PC-3 (cell line): ENCODE data around the gene CCDC92B. TPM values are rescaled to one million over a fixed set of nuclear protein-coding genes. Genes with fewer than 3 reads are reported as not detected.

ENCODE experiments used
- ATAC-seq: fragments of 200-7000 bp; cut with Tn5 transposase; 2 replicates; pipeline ENCODE4 v1.9.1; 2020; ENCODE audit warnings: mild to moderate bottlenecking, moderate library complexity
- BruUV-seq: library from RNA; stranded (reverse); fragments of 400-500 nt; replicated peaks from 2 replicates; lab custom pipeline; 2021; lab: Mats Ljungman, UMichigan
- CTCF ChIA-PET: fragments of 300-600 bp; sonication (Branson Sonifier 250); formaldehyde crosslinking; loops from one replicate; lab custom pipeline; 2022; ENCODE audit warnings: antibody characterized with exemption; lab: Charles Lee
- POLR2A ChIA-PET: fragments of 300-600 bp; sonication (Branson Sonifier 250); formaldehyde crosslinking; loops from one replicate; lab custom pipeline; 2022; ENCODE audit warnings: antibody characterized with exemption; ENCODE audit not compliant: unreplicated experiment; lab: Charles Lee
- DNase-seq: peaks from one replicate; pipeline ENCODE4 v3.0.0-alpha.2; 2015
- H2AFZ ChIP-seq: fragments of 300-600 bp; sonication (generic); 2 replicates; pipeline ENCODE4 v1.6.0; 2016; ENCODE audit warnings: antibody characterized with exemption, low read length
- H3F3A ChIP-seq: fragments of 300-600 bp; sonication (generic); one replicate; pipeline ENCODE4 v1.6.0; 2017; ENCODE audit warnings: antibody characterized with exemption, low read length, control low read depth, mild to moderate bottlenecking; ENCODE audit not compliant: unreplicated experiment
- H3K27ac ChIP-seq: fragments of 300-600 bp; sonication (generic); 2 replicates; pipeline ENCODE4 v1.5.1; 2016; ENCODE audit warnings: mild to moderate bottlenecking, low read length
- H3K27me3 ChIP-seq: fragments of 300-600 bp; sonication (generic); 2 replicates; pipeline ENCODE4 v1.6.1; 2016; ENCODE audit warnings: low read length, mixed read lengths
- H3K36me3 ChIP-seq: fragments of 300-600 bp; sonication (generic); 2 replicates; pipeline ENCODE4 v1.6.1; 2016; ENCODE audit warnings: low read depth, mixed run types, low read length, mixed read lengths
- H3K4me1 ChIP-seq: fragments of 300-600 bp; sonication (generic); 2 replicates; pipeline ENCODE4 v1.5.1; 2016; ENCODE audit warnings: low read length; ENCODE audit not compliant: insufficient read depth
- H3K4me2 ChIP-seq: fragments of 300-600 bp; sonication (generic); 2 replicates; pipeline ENCODE4 v1.6.0; 2016; ENCODE audit warnings: low read length
- H3K4me3 ChIP-seq: fragments of 300-600 bp; sonication (generic); 2 replicates; pipeline ENCODE4 v1.5.1; 2016; ENCODE audit warnings: mild to moderate bottlenecking, low read length, mixed read lengths
- H3K79me2 ChIP-seq: fragments of 300-600 bp; sonication (generic); 2 replicates; pipeline ENCODE4 v1.6.1; 2017; ENCODE audit warnings: low read length, mixed read lengths
- H3K9ac ChIP-seq: fragments of 300-600 bp; sonication (generic); 2 replicates; pipeline ENCODE4 v1.6.0; 2016; ENCODE audit warnings: mild to moderate bottlenecking, low read length
- H3K9me2 ChIP-seq: fragments of 300-600 bp; sonication (generic); replicated peaks from 2 replicates; pipeline ENCODE4 v1.6.1; 2016; ENCODE audit warnings: mixed run types, low read length, mixed read lengths
- H3K9me3 ChIP-seq: fragments of 300-600 bp; sonication (generic); 2 replicates; pipeline ENCODE4 v1.6.1; 2016; ENCODE audit warnings: low read length, mixed read lengths
- H4K20me1 ChIP-seq: fragments of 300-600 bp; sonication (generic); 2 replicates; pipeline ENCODE4 v1.6.1; 2016; ENCODE audit warnings: low read length, mixed read lengths
- CTCF ChIP-seq: fragments of 300-600 bp; sonication (generic); conservative IDR thresholded peaks from 2 replicates; pipeline ENCODE4 v1.5.1; 2017; ENCODE audit warnings: antibody characterized with exemption, low read depth, mild to moderate bottlenecking, low read length
- EZH2 ChIP-seq: fragments of 300-600 bp; sonication (generic); IDR thresholded peaks from one replicate; pipeline ENCODE4 v1.6.1; 2017; ENCODE audit warnings: antibody characterized with exemption, mild to moderate bottlenecking, low read length; ENCODE audit not compliant: unreplicated experiment
- EZH2phosphoT487 ChIP-seq: fragments of 300-600 bp; sonication (generic); IDR thresholded peaks from 2 replicates; pipeline ENCODE4 v1.6.1; 2018; ENCODE audit warnings: mild to moderate bottlenecking, antibody characterized with exemption, low read length, borderline replicate concordance
- intact Hi-C: fragments of 100-400 bp; cut with micrococcal nuclease; formaldehyde crosslinking; loops from 2 replicates; pipeline ENCODE4 v1.9.0; 2023
- total RNA-seq: library from RNA; depleted of rRNA; stranded (reverse); fragments of >200 nt; gene quantifications from 2 replicates; pipeline ENCODE4 v1.2.3, GENCODE V29; 2014

CCDC92B gene
- total RNA-seq, 1 experiment from 2014 or later: not detected

- Histone ChIP-seq H3K36me3 (no peaks in the 10 kb centered on the region), H3K79me2 (no peaks in the 10 kb centered on the region), H3K27ac (no peak overlapping the region), H3K9me3 (no peaks in the 10 kb centered on the region), H3K4me3 (no peak overlapping the region), H3K4me2 (no peak overlapping the region), H3K4me1 (no peaks in the 10 kb centered on the region), H3K9me2 (no peaks in the 10 kb centered on the region), H3K27me3 (no peaks in the 10 kb centered on the region), H3K9ac (no peak overlapping the region), H2AFZ (no peak overlapping the region), H4K20me1 (no peaks in the 10 kb centered on the region), H3F3A (no peaks in the 10 kb centered on the region)
- DNase-seq (no peak), ATAC-seq (no peak)
- intact Hi-C loops: no loop called here
- ChIA-PET POLR2A (no interaction called here), CTCF (no interaction called here)
- BruUV-seq: no TSS peak
- TF ChIP-seq EZH2 (no peak), CTCF (no peak), EZH2phosphoT487 (no peak)
Measured at GRCh38 chr17:2775206-2775605, 25.8 kb upstream of the CCDC92B start.

- CTCF ChIA-PET: no interaction called here
Measured at GRCh38 chr17:2770129-2770528, 20.7 kb upstream of the CCDC92B start.

More at GRCh38 chr17:2770129-2770528, 20.7 kb upstream of the CCDC92B start:
- intact Hi-C loops: no loop called here
- POLR2A ChIA-PET: interaction anchor here (0.6 kb wide), 1 partner anchor 21 kb away, joined by 19 read pairs; no protein-coding TSS in a partner anchor
- no peak for TF ChIP-seq EZH2phosphoT487
- TF ChIP-seq CTCF: no peak
- no peak for TF ChIP-seq EZH2
- Histone ChIP-seq H3K27ac (no peak overlapping the region), H3K36me3 (no peaks in the 10 kb centered on the region), H3K4me2 (no peak overlapping the region), H3K79me2 (no peaks in the 10 kb centered on the region), H4K20me1 (no peaks in the 10 kb centered on the region), H3K9me3 (no peaks in the 10 kb centered on the region), H3K4me3 (no peak overlapping the region), H3K9me2 (no peaks in the 10 kb centered on the region), H3K9ac (no peak overlapping the region), H3F3A (no peaks in the 10 kb centered on the region), H2AFZ (no peak overlapping the region), H3K4me1 (no peaks in the 10 kb centered on the region), H3K27me3 (peaks cover 1% of the 10 kb centered on the region; the same call in 1 of the 2 replicates)
- ATAC-seq (no peak), DNase-seq (no peak)
- no TSS peak for BruUV-seq
